ENCODE data around the gene CISD2.

DNA sequence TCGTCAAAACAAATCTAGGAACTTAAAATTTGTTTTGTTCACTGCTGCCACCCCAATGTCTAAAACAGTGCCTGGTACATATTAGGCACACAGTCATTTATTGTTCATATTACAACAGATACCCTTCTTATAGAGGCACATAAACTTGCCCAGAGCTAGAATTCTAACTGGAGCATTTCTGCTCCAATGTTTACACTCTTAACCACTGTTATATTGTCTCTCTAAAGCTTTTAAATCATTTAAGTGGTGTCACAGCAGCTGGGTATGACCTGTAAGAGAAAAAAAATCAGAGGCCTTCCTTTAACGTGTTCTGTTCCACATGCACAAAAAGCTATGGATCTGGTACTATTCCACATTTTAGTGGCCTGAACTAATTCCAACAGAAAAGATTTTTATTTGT, 44.4 kb upstream of the CISD2 start:
- TF ChIP-seq, protein P1, sequence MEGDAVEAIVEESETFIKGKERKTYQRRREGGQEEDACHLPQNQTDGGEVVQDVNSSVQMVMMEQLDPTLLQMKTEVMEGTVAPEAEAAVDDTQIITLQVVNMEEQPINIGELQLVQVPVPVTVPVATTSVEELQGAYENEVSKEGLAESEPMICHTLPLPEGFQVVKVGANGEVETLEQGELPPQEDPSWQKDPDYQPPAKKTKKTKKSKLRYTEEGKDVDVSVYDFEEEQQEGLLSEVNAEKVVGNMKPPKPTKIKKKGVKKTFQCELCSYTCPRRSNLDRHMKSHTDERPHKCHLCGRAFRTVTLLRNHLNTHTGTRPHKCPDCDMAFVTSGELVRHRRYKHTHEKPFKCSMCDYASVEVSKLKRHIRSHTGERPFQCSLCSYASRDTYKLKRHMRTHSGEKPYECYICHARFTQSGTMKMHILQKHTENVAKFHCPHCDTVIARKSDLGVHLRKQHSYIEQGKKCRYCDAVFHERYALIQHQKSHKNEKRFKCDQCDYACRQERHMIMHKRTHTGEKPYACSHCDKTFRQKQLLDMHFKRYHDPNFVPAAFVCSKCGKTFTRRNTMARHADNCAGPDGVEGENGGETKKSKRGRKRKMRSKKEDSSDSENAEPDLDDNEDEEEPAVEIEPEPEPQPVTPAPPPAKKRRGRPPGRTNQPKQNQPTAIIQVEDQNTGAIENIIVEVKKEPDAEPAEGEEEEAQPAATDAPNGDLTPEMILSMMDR (IDR thresholded peaks at IDR 0.05): no peak
- no peak for TF ChIP-seq POLR2A (IDR thresholded peaks at IDR 0.05)

All from lower leg skin (tissue), 3 donors.